ENCODE measurements around the gene HLF.
A peak's percentile ranks its signal among the peaks of the same experiment; 100 is the strongest.

The HLF gene

DNA sequence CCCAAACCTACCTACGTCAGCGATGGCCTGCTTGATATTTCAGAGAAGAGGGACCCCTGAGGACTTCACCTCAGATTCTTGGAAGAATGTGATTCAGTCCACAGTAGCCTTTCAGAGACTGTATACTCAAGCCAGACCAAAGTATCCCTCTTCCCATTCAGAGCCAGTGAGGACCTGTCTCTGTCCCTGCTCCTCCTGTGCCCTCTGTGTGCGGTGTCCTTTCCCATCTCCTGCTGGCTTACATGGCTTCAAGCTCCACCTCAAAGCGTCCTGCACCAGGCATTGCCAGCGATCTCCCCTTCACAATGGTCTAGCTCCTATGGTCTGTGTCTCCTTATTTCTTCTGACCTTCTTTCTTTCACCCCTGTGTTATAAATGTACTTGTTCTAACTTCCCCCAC is 39.5 kb upstream of the HLF start:
- no peak for TF ChIP-seq CTCF (IDR thresholded peaks at IDR 0.05; ENCODE audit: low read depth, low read length)
- no peak overlapping the region for H3K4me3 ChIP-seq (replicated peaks in 1 of 2; ENCODE audit: low read depth in 2 of 2, low read length in 2 of 2)
- DNase-seq (ENCODE audit: low read depth in 2 of 2) = no peak

- no peak for DNase-seq (ENCODE audit: low read depth in 2 of 2)
- H3K4me3 ChIP-seq (replicated peaks in 1 of 2; ENCODE audit: low read depth in 2 of 2, low read length in 2 of 2) = no peak overlapping the region
- no peak for TF ChIP-seq CTCF (IDR thresholded peaks at IDR 0.05; ENCODE audit: low read depth, low read length)
Measured at GRCh38 chr17:55228683-55229192, 36.0 kb upstream of the HLF start.

DNA sequence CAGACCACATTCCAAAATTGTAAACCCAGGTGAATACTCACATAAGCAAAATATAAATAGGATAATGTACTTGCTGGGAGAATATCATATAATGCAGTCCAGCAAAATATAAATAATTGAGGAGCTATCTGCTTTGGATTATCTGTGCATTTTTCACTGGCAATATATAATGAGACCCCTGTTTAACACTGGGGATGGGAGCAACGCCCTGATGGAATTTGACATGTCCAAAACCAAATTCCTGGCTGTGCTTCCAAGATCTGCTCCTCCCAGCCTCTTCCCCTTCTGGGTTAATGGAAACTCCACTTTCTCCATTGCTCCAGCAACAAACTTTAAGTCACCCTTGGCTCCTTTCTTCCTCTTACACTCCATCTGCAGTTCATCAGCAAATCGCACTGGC is 35.5 kb upstream of the HLF start:
- TF ChIP-seq CTCF (IDR thresholded peaks at IDR 0.05; ENCODE audit: low read depth, low read length) = no peak
- no peak for DNase-seq (ENCODE audit: low read depth in 2 of 2)
- H3K4me3 ChIP-seq (replicated peaks in 1 of 2; ENCODE audit: low read depth in 2 of 2, low read length in 2 of 2) = no peak overlapping the region

GRCh38 chr17:55230716-55231115 is 34.0 kb upstream of the HLF start:
- H3K4me3 ChIP-seq (replicated peaks in 1 of 2; ENCODE audit: low read depth in 2 of 2, low read length in 2 of 2) = no peak overlapping the region
- DNase-seq (ENCODE audit: low read depth in 2 of 2) = no peak
- no peak for TF ChIP-seq CTCF (IDR thresholded peaks at IDR 0.05; ENCODE audit: low read depth, low read length)

DNA sequence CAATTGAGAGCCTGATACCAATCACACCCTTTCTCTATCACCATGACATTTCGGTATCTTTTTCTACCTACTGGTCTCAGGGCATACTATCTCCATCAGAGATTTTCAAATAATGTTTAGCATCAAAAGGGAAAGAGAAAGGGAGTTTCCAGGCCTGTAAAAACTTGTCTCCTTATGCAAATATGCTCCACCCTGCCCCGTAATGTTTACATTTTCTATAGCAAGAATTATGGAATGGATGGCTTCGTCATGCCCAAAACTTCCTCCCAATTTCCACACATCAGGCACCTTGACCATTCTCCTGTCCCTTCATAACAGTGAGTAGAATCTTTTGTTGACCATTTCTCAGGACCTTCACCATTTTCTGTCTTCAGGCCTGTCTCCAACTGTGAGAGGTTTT is 30.9 kb upstream of the HLF start:
- H3K4me3 ChIP-seq (replicated peaks in 1 of 2; ENCODE audit: low read depth in 2 of 2, low read length in 2 of 2) = no peak overlapping the region
- no peak for DNase-seq (ENCODE audit: low read depth in 2 of 2)
- no peak for TF ChIP-seq CTCF (IDR thresholded peaks at IDR 0.05; ENCODE audit: low read depth, low read length)

DNA sequence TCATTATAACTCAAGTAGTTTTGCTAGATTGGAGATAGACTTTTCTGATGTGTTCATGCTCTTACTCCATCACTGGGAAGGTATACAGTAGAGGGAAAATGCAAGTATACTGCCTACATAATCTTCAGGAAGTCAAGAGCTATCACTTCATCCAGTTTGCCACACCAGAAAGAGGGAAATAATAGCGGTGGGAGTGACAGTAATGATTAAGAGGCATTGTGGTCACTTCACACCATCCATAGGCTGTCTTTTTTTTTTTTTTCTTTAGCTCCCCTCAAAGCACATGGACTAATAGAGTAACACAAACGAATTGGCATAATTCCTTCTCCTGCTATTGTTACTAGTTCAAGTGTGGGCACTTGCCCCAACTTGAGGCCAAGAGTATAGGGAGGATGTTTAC is 28.4 kb upstream of the HLF start:
- no peak overlapping the region for H3K4me3 ChIP-seq (replicated peaks in 1 of 2; ENCODE audit: low read depth in 2 of 2, low read length in 2 of 2)
- DNase-seq (ENCODE audit: low read depth in 2 of 2) = no peak
- TF ChIP-seq CTCF (IDR thresholded peaks at IDR 0.05; ENCODE audit: low read depth, low read length) = no peak

DNA sequence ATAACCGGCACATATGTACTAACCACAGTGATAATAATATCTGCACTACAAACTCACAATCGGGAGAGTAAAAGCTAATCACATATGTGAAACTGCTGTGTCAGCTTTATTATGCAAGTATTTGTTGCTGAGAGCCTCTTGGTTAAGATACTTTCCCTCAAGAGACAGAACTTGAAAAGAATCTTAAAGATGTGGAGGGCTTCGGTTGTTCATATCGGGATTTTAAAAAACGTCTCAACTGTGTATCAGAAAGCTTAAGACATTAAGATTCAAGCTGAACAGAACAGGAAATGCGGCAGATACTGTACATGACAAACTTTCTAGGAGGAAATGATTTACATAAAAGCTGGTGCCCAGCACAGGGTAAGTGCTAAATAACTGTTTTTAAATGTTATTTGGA is 27.5 kb upstream of the HLF start:
- peak in 1 of 2 donors; percentile 1 for DNase-seq (ENCODE audit: low read depth in 2 of 2)
- no peak overlapping the region for H3K4me3 ChIP-seq (replicated peaks in 1 of 2; ENCODE audit: low read depth in 2 of 2, low read length in 2 of 2)
- TF ChIP-seq CTCF (IDR thresholded peaks at IDR 0.05; ENCODE audit: low read depth, low read length) = no peak
